Panc1 (cell line): ENCODE measurements around the gene MINK1.

Experiments used
- CTCF ChIP-seq: fragments of 450-650 bp; IDR thresholded peaks from 2 replicates; pipeline ENCODE4 v1.5.1; 2017; ENCODE audit warnings: mild to moderate bottlenecking
- POLR2AphosphoS5 ChIP-seq: IDR thresholded peaks from 2 replicates; pipeline ENCODE4 v1.6.1; 2012; ENCODE audit warnings: mild to moderate bottlenecking, low read depth, low read length, moderate library complexity
- REST ChIP-seq, 2 experiments: IDR thresholded peaks; 2 replicates each; pipeline ENCODE4 v1.6.1; 2011 to 2012; ENCODE audit warnings: low read depth in 2 of 2, control low read depth in 1 of 2, low read length in 1 of 2, mild to moderate bottlenecking in 1 of 2, moderate library complexity in 1 of 2; ENCODE audit not compliant: insufficient read depth in 1 of 2
- TCF7L2 ChIP-seq: IDR thresholded peaks from 2 replicates; pipeline ENCODE4 v1.6.1; 2011; ENCODE audit warnings: mild to moderate bottlenecking, low read depth, low read length, inconsistent platforms

DNA sequence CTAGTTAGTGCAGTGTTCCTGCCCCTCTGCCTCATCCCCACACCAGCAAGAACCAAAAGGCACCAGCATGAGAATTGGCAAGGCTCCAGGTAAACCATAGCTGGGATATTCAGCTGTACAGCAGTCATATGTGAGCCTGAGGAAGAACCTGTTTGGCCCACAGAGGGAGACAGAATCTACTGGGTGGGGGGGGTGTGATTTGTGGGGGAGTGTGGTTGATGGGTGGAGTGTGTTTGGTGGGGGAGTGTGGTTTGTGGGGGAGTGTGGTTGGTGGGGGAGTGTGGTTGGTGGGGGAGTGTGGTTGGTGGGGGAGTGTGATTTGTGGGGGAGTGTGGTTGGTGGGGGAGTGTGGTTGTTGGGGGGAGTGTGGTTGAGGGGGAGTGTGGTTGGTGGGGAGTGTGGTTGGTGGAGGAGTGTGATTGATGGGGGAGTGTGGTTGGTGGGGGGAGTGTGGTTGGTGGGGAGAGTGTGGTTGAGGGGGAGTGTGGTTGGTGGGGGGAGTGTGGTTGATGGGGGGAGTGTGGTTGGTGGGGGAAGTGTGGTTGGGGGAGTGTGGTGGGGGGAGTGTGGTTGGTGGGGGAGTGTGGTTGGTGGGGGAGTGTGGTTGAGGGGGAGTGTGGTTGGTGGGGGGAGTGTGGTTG, 19.5 kb downstream of the MINK1 start:
- TF ChIP-seq CTCF (no peak), POLR2AphosphoS5 (no peak), REST (IDR thresholded peaks at IDR 0.05; ENCODE audit: insufficient read depth in 1 of 2, low read depth in 2 of 2, low read length in 1 of 2) (no peak), TCF7L2 (no peak)
